ENCODE results near the gene PRKAR1A.
"Not testable (repeated sequence)": the region's sequence is repeated elsewhere in the genome, so short reads cannot be mapped to it uniquely, and the experiment has no call there.

The PRKAR1A gene

DNA sequence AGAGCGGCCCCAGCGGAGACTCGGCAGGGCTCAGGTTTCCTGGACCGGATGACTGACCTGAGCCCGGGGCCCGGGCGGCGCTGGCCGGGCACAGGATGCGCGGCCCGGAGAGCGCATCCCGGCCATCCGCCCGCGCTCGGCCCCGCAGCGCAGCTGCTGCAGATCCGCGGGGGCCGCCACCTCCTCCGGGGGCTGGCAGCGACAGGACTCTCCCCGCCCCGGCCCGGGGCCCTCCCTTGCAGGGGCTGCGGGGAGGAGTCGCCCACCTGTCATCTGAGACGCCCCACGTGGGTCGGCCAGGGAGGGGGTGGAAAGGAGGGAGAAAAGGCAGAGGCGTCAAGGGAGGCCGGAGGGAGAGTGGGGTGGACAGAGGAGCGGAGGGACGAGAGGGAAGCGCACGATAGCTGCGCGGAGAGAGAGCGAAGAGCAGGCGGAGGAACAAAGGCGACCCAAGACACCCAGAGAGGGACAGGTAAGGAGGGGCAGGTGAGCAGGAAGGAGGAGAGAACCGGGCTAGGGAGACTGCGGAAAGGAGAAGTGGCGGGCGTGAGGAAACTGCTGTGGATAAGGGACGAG is 471 bp upstream of the PRKAR1A start:
- peak; percentile 36 to 59 (median 48) for DNase-seq

DNA sequence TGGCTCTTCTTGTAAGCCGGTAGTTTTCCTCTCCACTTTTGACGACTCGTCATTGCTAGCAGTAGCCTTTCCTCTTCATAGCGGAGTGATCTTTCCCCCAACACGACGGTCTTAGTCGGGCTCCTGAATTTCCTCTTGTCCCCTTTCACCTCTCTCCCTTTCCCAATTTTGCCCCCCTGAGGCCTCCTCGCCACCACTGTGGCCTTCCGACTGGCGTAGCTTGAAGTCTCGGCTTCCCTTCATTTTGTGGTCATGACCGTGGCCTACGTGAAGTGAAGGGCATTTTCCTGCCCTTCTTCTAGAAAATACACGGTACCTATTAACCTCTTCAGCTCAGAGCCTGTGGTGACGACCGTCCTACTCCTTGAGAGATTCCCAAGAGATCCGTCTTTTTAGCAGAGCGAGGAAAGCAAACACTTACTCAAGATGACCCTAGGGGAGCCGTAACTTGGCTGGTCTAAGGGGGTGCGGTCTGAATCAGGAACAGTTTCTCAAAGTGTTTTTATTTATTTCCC is 787 bp downstream of the PRKAR1A start:
- DNase-seq: no peak

DNA sequence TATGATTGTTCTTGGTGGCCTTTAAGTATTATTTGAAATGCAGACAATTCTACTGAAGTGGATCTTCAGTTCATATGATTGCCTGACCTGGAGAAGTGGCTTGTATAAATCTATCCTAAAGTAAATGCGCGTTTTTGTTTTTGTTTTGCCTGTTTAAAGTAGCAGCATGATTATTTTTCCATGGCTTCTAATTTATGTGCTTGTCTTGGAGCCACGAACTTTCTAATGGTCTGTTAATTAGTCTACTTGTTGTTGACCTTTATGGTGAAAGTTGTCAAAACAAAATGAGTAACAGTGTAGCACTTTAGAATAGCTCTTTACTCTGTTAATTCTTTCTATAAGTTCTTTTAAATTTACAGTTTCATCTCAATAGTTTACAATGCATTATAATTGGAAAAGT is 1.7 kb downstream of the PRKAR1A start:
- no peak for DNase-seq

- no peak for DNase-seq
Observed at GRCh38 chr17:68514831-68515635, 2.8 kb downstream of the PRKAR1A start.

GRCh38 chr17:68516732-68517131 is 4.5 kb downstream of the PRKAR1A start:
- no peak for DNase-seq

GRCh38 chr17:68517605-68518004 is 5.4 kb downstream of the PRKAR1A start:
- not testable (repeated sequence) for DNase-seq

DNA sequence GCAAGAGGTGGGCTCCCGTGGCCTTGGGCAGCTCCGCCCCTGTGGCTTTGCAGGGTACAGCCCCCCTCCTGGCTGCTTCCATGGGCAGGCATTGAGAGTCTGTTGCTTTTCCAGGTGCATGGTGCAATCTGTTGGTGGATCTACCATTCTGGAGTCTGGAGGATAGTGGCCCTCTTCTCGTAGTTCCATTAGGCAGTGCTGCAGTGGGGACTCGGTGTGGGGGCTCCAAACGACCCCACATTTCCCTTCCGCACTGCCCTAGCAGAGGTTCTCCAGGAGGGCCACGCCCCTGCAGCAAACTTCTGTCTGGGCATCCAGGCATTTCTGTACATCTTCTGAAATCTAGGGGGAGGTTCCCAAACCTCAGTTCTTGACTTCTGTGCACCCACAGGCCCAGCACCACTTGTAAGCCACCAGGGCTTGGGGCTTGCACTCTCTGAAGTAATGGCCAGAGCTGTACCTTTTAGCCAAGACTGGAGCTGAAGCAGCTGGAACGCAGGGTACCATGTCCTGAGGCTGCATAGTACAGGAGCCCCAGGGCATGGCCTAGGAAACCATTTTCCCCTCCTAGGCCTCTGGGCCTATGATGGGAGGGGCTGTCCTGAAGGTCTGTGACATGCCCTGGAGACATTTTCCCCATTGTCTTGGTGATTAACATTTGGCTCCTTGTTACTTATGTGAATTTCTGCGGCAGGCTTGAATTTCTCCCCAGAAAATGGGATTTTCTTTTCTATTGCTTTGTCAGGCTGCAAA is 6.0 kb downstream of the PRKAR1A start:
- no peak for DNase-seq

- not testable (repeated sequence) for DNase-seq
Observed at GRCh38 chr17:68519051-68519450, 6.8 kb downstream of the PRKAR1A start.

GRCh38 chr17:68519911-68520310 is 7.7 kb downstream of the PRKAR1A start:
- no peak for DNase-seq

GRCh38 chr17:68522266-68522665 is 10.0 kb downstream of the PRKAR1A start:
- no peak for DNase-seq

- no peak for DNase-seq
Observed at GRCh38 chr17:68526548-68526947, 14.3 kb downstream of the PRKAR1A start.

DNA sequence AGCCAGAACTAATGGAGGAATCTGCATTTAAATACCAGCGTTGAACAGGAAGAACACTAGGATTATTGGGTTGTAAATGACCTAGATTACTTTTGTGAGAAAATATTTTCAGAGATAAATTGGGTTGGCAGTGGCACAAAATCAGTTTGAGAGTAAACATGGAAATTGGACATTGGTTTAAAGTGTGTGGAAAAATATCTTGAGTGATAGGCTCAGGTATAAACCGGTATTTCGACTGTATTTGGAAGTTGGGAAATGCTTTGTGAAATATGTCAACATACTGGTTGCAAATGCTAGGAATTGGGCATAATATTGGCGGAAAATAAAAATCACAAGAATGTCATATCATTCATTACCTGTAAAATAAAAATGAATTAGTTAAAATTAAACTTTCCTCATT is 15.1 kb downstream of the PRKAR1A start:
- no peak for DNase-seq

DNA sequence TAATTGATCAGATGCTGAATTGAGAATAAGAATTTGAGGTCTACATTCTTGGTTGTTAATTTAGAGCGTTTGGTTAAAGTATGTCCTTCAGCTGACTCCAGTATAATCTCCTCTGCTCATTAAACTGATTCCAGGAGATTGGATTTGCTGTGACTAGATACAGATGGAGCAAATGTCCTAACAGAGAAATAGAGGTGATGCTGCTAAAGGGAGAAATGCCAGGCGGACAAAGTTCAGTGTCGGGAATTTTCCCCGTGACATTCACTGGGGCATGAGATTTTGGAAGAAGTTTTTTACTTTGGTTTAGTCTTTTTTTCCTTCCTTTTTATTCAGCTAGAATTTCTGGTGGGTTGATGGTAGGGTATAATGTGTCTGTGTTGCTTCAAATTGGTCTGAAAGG is 19.0 kb downstream of the PRKAR1A start:
- no peak for DNase-seq

GRCh38 chr17:68532826-68533225 is 20.6 kb downstream of the PRKAR1A start:
- DNase-seq: no peak

- DNase-seq: no peak
Observed at GRCh38 chr17:68533887-68534694, 21.9 kb downstream of the PRKAR1A start.

GRCh38 chr17:68534695-68535088 is 22.5 kb downstream of the PRKAR1A start:
- no peak for DNase-seq

GRCh38 chr17:68535922-68536321 is 23.7 kb downstream of the PRKAR1A start:
- DNase-seq: no peak

DNA sequence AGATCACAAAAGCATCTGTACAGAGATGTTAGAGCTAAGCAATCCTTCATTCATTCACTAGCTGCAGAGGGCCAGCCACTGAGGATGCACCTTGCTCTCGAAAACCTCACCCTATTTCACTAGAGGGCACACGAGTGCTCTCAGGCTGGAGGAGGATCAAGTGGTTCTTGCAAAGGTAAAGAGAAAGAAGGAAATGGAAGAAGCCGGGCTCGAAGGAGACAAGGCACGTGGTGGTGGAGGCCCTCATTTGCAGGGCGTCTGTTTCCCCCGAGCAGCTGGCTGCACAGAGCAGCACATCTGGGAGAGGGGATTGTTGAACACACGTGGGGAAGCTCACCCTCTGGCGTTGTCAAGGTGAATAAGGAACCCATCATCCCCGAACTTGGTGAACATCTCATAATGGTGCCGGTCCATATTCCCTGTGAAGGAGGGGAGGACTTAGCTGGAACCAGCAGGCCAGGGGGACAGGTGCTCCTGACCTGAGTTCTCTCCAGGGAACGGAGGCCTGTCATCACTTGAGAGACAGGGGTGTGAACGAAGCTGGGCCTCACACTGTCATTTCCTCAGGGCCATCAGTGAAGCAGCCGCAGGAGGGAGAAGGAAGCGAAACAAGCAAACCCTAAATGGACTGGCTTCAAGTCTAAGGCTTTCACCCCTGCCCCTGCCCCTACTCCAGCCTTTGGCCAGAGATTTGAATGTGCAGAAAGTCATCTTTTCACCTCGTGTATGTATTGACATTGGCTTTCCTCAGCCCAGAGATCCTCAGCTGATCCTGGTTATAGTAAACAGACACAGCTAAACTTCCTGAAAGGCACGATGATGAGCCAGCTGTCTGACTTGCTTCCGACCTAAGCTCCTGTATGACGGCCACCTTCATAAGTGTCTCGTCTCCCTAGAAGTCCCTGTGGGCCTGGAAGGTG is 27.6 kb downstream of the PRKAR1A start:
- no peak for DNase-seq

DNA sequence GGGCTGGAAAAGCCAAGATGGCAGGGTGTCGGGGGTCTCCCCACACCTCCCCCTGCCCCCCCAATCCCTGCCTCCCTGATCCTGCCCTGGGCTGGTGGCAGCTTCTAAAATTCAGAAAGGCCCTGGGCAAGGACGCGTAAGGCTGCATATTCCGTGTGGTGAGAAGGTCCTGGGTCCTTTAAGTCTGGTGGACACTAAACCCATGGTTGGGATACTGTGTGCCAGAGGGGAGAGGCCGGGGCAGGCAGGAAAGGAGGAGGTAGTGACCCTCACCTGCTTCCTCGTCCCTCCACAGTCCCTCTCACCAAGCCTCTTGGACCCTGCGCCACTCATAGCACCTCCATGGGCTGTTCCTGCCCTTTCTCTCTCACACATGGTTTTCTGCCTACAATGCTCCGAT is 28.8 kb downstream of the PRKAR1A start:
- DNase-seq: no peak

DNA sequence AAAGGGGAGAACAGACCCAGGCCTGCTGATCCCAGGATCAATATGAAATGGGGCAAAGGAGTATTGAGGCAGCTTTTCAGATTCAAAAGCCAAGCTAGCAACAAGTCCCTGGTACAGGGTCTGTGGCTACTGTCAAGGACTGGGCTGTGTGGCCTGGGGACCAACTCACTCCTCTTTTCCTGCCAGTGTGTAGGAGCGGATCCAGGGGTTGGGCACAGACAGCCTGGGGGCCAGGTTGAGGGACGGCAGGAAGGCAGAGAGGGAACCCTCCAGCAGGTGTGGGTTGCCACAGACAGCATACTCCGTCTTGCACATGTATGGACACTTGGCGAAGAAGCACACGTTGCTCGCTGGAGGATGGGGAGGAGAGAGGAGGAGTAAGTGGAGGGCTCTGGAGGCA is 29.6 kb downstream of the PRKAR1A start:
- no peak for DNase-seq

GRCh38 chr17:68542698-68543463 is 30.7 kb downstream of the PRKAR1A start:
- no peak for DNase-seq

Measured in activated CD4-positive, CD25-positive, alpha-beta regulatory T cell (primary cell).